IMR-90 (cell line): Measurements from ENCODE around the gene COL13A1. TPM values are rescaled to one million over a fixed set of nuclear protein-coding genes. Genes with fewer than 3 reads are reported as not detected.

Source experiments
- ATAC-seq: fragments of 200-7000 bp; cut with Tn5 transposase; 2 replicates; pipeline ENCODE4 v1.9.1; 2020; ENCODE audit warnings: low read depth, mild to moderate bottlenecking, moderate library complexity
- BruUV-seq: library from RNA; stranded (reverse); fragments of 400-500 nt; replicated peaks from 2 replicates; lab custom pipeline; 2021; lab: Mats Ljungman, UMichigan
- CTCF ChIA-PET: fragments of 300-600 bp; formaldehyde crosslinking; extraction: SDS; loops from one replicate; lab custom pipeline; 2021; ENCODE audit warnings: antibody characterized with exemption; lab: Yijun Ruan, JAX
- POLR2A ChIA-PET: fragments of 300-600 bp; sonication (Branson Sonifier 250); formaldehyde crosslinking; loops from one replicate; lab custom pipeline; 2022; ENCODE audit warnings: antibody characterized with exemption; ENCODE audit not compliant: unreplicated experiment; lab: Charles Lee
- DNase-seq: peaks from one replicate; pipeline ENCODE4 v3.0.0; 2013
- H2AFZ ChIP-seq: replicated peaks from 2 replicates; pipeline ENCODE3; 2013; ENCODE audit warnings: low read length, mild to moderate bottlenecking; ENCODE audit not compliant: poor library complexity
- H2AK5ac ChIP-seq: 2 replicates; pipeline ENCODE4 v1.6.1; 2013; ENCODE audit warnings: low read depth, low read length, inconsistent platforms
- H2AK9ac ChIP-seq: replicated peaks from 2 replicates; pipeline ENCODE3; 2013; ENCODE audit warnings: mild to moderate bottlenecking, low read depth, low read length, moderate library complexity; ENCODE audit not compliant: poor library complexity
- H2BK120ac ChIP-seq: 2 replicates; pipeline ENCODE4 v1.6.1; 2013; ENCODE audit warnings: low read depth, low read length, inconsistent platforms
- H2BK15ac ChIP-seq: 3 replicates; pipeline ENCODE4 v1.6.1; 2013; ENCODE audit warnings: low read depth, low read length, inconsistent platforms
- H2BK20ac ChIP-seq: 2 replicates; pipeline ENCODE4 v1.6.1; 2013; ENCODE audit warnings: low read depth, mild to moderate bottlenecking, inconsistent platforms, low read length, moderate library complexity
- H2BK5ac ChIP-seq: 2 replicates; pipeline ENCODE4 v1.6.1; 2013; ENCODE audit warnings: mild to moderate bottlenecking, low read depth, low read length, inconsistent platforms; ENCODE audit not compliant: poor library complexity, severe bottlenecking
- H3K14ac ChIP-seq: replicated peaks from 2 replicates; pipeline ENCODE4 v1.6.1; 2013; ENCODE audit warnings: low read depth, low read length, inconsistent platforms
- H3K18ac ChIP-seq: 2 replicates; pipeline ENCODE4 v1.6.1; 2013; ENCODE audit warnings: low read depth, low read length, control low read depth
- H3K23ac ChIP-seq: 2 replicates; pipeline ENCODE4 v1.6.1; 2013; ENCODE audit warnings: low read depth, low read length, inconsistent platforms
- H3K27ac ChIP-seq: 2 replicates; pipeline ENCODE4 v1.5.1; 2013; ENCODE audit warnings: mild to moderate bottlenecking, control low read depth, low read length; ENCODE audit not compliant: insufficient read depth
- H3K27me3 ChIP-seq: 2 replicates; pipeline ENCODE4 v1.6.1; 2013; ENCODE audit warnings: low read length; ENCODE audit not compliant: control insufficient read depth, insufficient read depth
- H3K36me3 ChIP-seq: 2 replicates; pipeline ENCODE4 v1.6.1; 2013; ENCODE audit warnings: low read length, mixed read lengths; ENCODE audit not compliant: control insufficient read depth, insufficient read depth
- H3K4ac ChIP-seq: 2 replicates; pipeline ENCODE4 v1.6.1; 2013; ENCODE audit warnings: low read depth, low read length, inconsistent platforms
- H3K4me1 ChIP-seq: 2 replicates; pipeline ENCODE4 v1.6.1; 2013; ENCODE audit warnings: low read length, mixed read lengths; ENCODE audit not compliant: control insufficient read depth, insufficient read depth
- H3K4me2 ChIP-seq: 2 replicates; pipeline ENCODE4 v1.6.1; 2013; ENCODE audit warnings: low read depth, mild to moderate bottlenecking, control low read depth, low read length, moderate library complexity
- H3K4me3 ChIP-seq: 2 replicates; pipeline ENCODE4 v1.5.1; 2013; ENCODE audit warnings: low read depth, mild to moderate bottlenecking, control low read depth, low read length, moderate library complexity; ENCODE audit not compliant: insufficient read depth
- H3K56ac ChIP-seq: 2 replicates; pipeline ENCODE4 v1.6.1; 2013; ENCODE audit warnings: low read length, inconsistent platforms; ENCODE audit not compliant: insufficient read depth; ENCODE audit errors: extremely low read depth
- H3K79me1 ChIP-seq, 2 experiments: 2 replicates each; pipeline ENCODE4 v1.6.1; 2013; ENCODE audit warnings: low read length in 2 of 2, inconsistent platforms in 1 of 2, low read depth in 1 of 2
- H3K9ac ChIP-seq: 2 replicates; pipeline ENCODE4 v1.6.1; 2013; ENCODE audit warnings: low read depth, low read length, control low read depth
- H3K9me1 ChIP-seq: 2 replicates; pipeline ENCODE4 v1.6.1; 2013; ENCODE audit warnings: low read length, inconsistent platforms; ENCODE audit not compliant: insufficient read depth
- H3K9me3 ChIP-seq: 2 replicates; pipeline ENCODE4 v1.6.1; 2013; ENCODE audit warnings: low read length; ENCODE audit not compliant: control insufficient read depth, insufficient read depth
- H4K20me1 ChIP-seq: 2 replicates; pipeline ENCODE4 v1.6.1; 2013; ENCODE audit warnings: low read length, inconsistent platforms; ENCODE audit not compliant: insufficient read depth
- H4K5ac ChIP-seq: 2 replicates; pipeline ENCODE4 v1.6.1; 2013; ENCODE audit warnings: mild to moderate bottlenecking, low read depth, low read length, control low read depth
- H4K8ac ChIP-seq, 2 experiments: 2 replicates each; pipeline ENCODE4 v1.6.1; 2013; ENCODE audit warnings: low read depth in 2 of 2, low read length in 2 of 2, control low read depth in 1 of 2, inconsistent platforms in 1 of 2
- H4K91ac ChIP-seq: 2 replicates; pipeline ENCODE4 v1.6.1; 2013; ENCODE audit warnings: low read depth, low read length, inconsistent platforms; ENCODE audit not compliant: insufficient read depth
- CHD1 ChIP-seq: IDR thresholded peaks from 2 replicates; pipeline ENCODE4 v1.6.1; 2012; ENCODE audit warnings: low read depth, low read length, improper control_type of control experiment
- FOS ChIP-seq: fragments of 150-350 bp; IDR thresholded peaks from 2 replicates; pipeline ENCODE4 v1.6.1; 2016; ENCODE audit warnings: low read depth, low read length
- POLR2A ChIP-seq: IDR thresholded peaks from 2 replicates; pipeline ENCODE4 v1.6.1; 2012; ENCODE audit warnings: mild to moderate bottlenecking, low read depth, low read length
- RAD21 ChIP-seq: IDR thresholded peaks from 2 replicates; pipeline ENCODE4 v1.6.1; 2012; ENCODE audit warnings: low read length, improper control_type of control experiment
- RCOR1 ChIP-seq: IDR thresholded peaks from 2 replicates; pipeline ENCODE4 v1.6.1; 2012; ENCODE audit warnings: mild to moderate bottlenecking, low read length, improper control_type of control experiment; ENCODE audit not compliant: insufficient replicate concordance
- SMC3 ChIP-seq: fragments of 150-350 bp; IDR thresholded peaks from 2 replicates; pipeline ENCODE4 v1.6.1; 2016; ENCODE audit warnings: low read depth, mild to moderate bottlenecking, antibody characterized with exemption, low read length, moderate library complexity
- WGBS, 2 experiments: methylation state at CpG; one replicate each; pipeline versions ENCODE4 v1.1.5 to v1.1.7; 2013; ENCODE audit warnings: missing lambda C conversion rate in 2 of 2; ENCODE audit not compliant: insufficient read length in 1 of 2; ENCODE audit errors: extremely low coverage in 2 of 2; 5-methylcytosine and 5-hydroxymethylcytosine counted together
- dilution Hi-C: fragments of 300-500 bp; cut with HindIII; formaldehyde crosslinking; loops from one replicate; pipeline ENCODE4 v1.14.3; 2018; ENCODE audit warnings: low sequenced_read_pairs; ENCODE audit not compliant: unreplicated experiment
- in situ Hi-C: fragments of 300-500 bp; cut with MboI; formaldehyde crosslinking; loops from 3 replicates; pipeline ENCODE4 v1.14.3; 2019; ENCODE audit warnings: low sequenced_read_pairs, inconsistent platforms, mixed read lengths
- intact Hi-C: fragments of 100-400 bp; cut with micrococcal nuclease; formaldehyde crosslinking; loops from 2 replicates; pipeline ENCODE4 v1.10.0; 2022
- polyA plus RNA-seq, 3 experiments: library from polyadenylated mRNA; depleted of rRNA; stranded (reverse); fragments of >200 nt; gene quantifications; 2 replicates each; pipeline ENCODE4 v1.2.3, GENCODE V29; 2012; ENCODE audit warnings: low replicate concordance in 1 of 3
- total RNA-seq: library from RNA; depleted of rRNA; stranded (reverse); fragments of >200 nt; gene quantifications from 2 replicates; pipeline ENCODE4 v1.2.3, GENCODE V29; 2012

COL13A1 gene
- total and polyA plus RNA-seq, 2 of the 4 experiments (the other 2 are of a cell fraction), result 12.2 to 31.3 TPM

DNA sequence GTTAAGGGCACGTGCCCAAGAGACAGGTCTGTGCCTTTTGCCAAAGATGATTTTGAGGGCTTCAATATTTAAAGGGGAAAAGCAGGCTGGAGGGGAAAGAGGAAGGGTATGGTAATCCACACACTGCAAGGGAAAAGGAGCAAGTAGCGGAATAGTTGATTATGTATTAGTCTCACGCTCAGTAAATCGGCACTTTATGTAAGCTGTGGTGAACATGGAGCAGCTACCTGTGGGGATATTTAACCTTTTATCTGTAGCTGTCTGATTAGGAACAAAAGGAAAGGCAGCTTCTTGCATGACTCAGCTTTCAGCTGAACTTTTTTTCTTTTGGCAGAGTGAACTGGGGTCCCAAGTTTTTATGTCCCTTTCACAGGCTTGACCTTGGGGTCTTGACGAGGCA is 123.4 kb downstream of the COL13A1 start:
- ATAC-seq, result no peak
- TF ChIP-seq POLR2A (no peak), CHD1 (no peak), RAD21 (no peak), SMC3 (no peak), RCOR1 (no peak), FOS (no peak)
- H3K9ac ChIP-seq, result no peak overlapping the region
- H3K79me1 ChIP-seq, result no peaks in the 10 kb centered on the region
- no peak overlapping the region for H2AFZ ChIP-seq
- H4K91ac ChIP-seq, result no peak overlapping the region
- H4K5ac ChIP-seq, result no peak overlapping the region
- no peak overlapping the region for H2BK20ac ChIP-seq
- no peak overlapping the region for H2BK5ac ChIP-seq
- no peaks in the 10 kb centered on the region for H3K4me1 ChIP-seq
- no peak overlapping the region for H4K8ac ChIP-seq
- H2AK5ac ChIP-seq, result no peak overlapping the region
- H2BK15ac ChIP-seq, result no peak overlapping the region
- no peak for DNase-seq
- POLR2A ChIA-PET, result no interaction called here
- H3K27me3 ChIP-seq, result no peaks in the 10 kb centered on the region
- no peak overlapping the region for H3K23ac ChIP-seq
- H3K18ac ChIP-seq, result no peak overlapping the region
- in situ Hi-C loops (no loop called here), dilution Hi-C loops (no loop called here), intact Hi-C loops (no loop called here)
- no peaks in the 10 kb centered on the region for H3K9me1 ChIP-seq
- H3K4ac ChIP-seq, result no peak overlapping the region
- H3K27ac ChIP-seq, result no peak overlapping the region
- no peak overlapping the region for H2AK9ac ChIP-seq
- no peak overlapping the region for H3K56ac ChIP-seq
- no TSS peak for BruUV-seq
- CTCF ChIA-PET, result interaction anchor here (1.0 kb wide), 1 partner anchor 10 kb away, joined by 3 read pairs; no protein-coding TSS in a partner anchor
- WGBS, 2 experiments, result 67% methylated on average over 1 of the region's 5 CpGs; no CpG with 5 or more reads in 1 of the 2 experiments
- no peak overlapping the region for H3K4me2 ChIP-seq
- no peak overlapping the region for H3K14ac ChIP-seq
- H3K9me3 ChIP-seq, result no peaks in the 10 kb centered on the region
- H4K20me1 ChIP-seq, result no peaks in the 10 kb centered on the region; the same call in 1 of the 2 replicates
- no peak overlapping the region for H2BK120ac ChIP-seq
- peaks cover 2% of the 10 kb centered on the region for H3K36me3 ChIP-seq
- H3K4me3 ChIP-seq, result no peak overlapping the region
